GM21737 (cell line): ENCODE results near the gene CDC34.
"Not testable (repeated sequence)": the region's sequence is repeated elsewhere in the genome, so short reads cannot be mapped to it uniquely, and the experiment has no call there.

Experiments
- ATAC-seq: cut with Tn5 transposase; IDR thresholded peaks from one replicate; pipeline ENCODE4 v1.9.1; 2021; ENCODE audit warnings: mild to moderate bottlenecking, moderate library complexity; ENCODE audit not compliant: unreplicated experiment

Gene CDC34

DNA sequence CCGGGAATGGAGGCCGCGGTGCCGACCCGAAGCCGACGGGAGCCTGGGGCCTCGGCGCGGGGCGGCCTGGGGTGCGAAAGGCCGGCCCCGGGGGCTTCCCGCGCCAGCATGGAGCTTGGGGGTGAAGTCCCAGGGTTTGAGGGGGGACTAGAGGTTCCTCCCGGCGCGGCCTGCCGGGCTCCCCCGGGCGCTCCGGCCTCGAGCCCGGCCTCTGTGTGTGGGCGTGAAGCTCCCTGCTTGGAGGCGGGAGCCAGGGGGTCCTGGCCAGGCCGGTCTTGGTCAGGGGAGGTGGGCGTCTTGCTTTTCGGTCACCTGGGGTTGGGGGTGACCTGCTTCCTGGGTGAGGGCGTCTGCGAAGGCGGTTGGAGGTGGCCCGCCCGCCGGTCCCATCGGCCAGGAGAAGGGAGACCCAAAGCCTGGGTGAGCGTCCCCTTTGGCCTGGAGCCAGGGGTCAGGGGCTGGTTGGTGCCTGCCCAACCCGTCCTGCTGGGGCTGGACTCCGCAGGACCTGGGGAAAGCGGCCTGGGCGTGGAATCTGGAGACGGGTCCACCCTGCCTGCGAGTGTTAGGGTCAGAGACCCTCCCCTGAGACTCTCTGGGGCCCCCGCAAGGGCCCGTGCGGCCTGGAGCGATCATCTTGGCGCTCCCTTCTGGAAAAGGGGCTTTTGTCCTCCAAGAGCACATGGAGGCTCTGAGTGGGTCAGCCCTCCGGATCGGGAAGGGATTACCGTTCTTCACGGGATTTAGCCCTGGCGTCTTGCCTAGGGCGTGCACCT lies 41.4 kb downstream of the CDC34 start:
- peak; percentile 2 for ATAC-seq

DNA sequence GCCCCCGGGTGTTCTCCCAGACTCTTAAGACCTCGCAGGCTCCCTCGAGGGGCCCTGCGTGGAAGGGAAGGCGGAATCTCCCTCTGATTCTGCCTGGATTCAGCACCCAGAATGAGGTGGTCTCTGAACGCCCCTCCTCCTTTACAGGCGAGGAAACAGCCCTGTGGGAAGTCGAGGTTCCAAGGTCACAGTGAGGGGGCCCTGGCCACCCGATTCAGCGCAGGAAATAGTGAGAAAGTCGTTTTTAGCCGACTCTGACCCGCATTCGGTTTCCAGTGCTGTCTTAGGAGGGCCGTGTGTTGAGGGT lies 41.9 kb downstream of the CDC34 start:
- no peak for ATAC-seq

GRCh38 chr19:574658-575526 lies 43.3 kb downstream of the CDC34 start:
- no peak for ATAC-seq

DNA sequence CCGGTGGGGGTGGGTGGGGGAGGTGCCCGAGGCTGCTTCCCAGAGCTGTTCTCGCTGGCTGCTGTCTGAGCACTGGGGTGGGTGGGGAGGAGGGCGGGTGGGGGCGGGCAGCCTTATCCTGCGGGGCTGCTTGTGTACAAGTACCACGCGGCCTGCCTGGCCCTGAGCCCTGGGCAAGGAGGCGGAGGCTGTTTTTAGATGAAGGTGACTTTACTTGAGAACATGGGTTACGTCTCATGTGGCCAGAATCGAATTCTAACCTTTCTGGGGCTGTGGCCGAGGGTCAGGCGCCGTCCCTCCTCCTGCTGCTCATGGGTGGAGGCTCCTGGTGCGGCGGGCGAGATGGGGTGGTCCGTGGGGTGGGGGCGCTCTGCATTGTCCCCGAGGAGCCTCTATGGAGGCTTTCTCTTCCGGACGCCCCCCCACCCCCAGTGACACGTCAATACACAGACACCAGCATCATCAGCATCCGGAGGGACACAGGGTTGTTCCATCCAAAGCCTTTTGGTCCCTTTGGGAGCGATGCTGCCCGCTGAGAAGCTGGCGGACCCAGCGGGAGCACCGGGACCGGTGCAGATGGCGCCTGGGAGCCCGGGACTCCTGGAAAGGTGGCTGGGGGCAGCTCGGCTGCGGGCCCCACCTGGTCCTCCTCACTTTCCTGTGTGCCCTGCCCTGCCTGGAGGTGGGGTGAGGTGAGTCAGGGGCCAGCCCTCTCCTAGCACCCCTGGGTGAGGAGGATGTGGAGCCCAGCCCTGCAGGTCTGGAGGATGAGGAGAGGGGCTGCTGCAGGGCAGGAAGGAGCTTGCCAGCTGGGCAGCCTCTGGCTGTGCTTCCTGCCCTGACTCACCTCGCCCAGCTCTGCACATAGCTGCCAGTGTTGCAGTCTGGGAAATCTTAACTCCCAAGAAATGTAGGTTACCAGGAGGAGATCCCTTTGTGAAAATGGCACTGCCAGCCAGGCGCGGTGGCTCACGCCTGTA lies 44.3 kb downstream of the CDC34 start:
- no peak for ATAC-seq

DNA sequence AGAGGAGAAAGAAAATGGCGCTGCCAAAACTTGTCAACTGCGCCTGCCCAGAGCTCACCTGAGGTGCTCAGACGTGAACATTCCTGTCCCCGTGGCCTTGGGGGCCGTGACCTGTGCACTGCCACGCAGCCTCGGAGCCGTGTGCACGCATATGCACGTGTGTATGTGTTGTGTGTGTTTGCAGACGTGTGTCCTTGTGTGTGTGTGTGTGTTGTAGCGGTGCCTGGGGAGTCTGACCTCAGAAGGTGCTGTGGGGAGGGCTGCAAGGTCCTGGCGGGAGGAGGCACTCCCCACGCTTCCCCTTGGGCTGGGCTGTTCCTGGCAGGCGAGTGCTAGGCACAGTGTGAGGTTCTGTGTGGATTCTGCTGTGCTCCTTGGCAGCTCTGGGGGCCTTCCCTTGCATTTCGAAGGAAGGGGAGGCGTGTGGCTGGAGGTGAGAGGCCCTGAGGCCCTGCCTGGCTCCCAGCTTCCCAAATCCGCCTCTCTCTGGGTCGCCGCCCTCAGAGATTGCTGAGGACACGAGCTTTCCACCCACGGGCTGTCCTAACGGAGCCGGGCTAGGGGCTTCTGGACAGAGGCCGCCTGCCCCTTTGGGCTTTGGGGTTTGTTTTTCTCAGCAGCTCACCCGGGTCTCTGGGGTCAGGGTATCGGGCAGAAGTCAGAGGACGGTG lies 45.3 kb downstream of the CDC34 start:
- no peak for ATAC-seq

DNA sequence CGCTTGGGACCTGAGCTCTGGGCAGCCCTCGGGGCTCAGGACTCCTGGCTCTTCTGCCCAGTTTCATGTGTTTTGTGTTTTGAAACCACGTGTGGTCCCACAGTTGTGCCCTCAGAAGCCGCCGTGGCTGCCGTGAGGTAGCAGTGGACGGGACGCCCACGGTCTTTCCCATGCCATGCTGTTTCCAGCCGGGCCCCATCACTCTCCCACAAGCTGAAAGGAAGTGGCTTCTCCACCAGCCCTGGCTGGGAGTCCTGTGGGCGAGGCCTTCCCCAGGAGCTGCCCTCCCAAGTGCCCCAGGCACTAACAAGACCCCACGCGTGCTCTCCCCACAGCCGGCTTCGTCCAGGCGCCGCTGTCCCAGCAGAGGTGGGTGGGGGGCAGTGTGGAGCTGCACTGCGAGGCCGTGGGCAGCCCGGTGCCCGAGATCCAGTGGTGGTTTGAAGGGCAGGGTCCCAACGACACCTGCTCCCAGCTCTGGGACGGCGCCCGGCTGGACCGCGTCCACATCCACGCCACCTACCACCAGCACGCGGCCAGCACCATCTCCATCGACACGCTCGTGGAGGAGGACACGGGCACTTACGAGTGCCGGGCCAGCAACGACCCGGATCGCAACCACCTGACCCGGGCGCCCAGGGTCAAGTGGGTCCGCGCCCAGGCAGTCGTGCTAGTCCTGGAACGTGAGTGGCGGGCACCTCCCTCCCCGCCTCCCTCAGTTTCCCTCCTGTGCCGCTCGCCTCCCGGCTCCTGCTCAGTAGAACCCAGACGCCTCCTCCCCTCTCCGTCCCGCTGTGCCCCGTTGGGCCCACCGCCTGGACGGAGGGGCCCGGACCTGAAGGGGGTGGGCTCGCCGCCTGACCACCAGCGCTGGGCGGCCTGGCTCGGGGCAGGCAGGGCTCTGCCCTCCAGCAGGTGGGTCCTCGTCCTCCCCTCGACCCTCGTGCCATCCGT lies 46.2 kb downstream of the CDC34 start:
- no peak for ATAC-seq

- ATAC-seq: no peak
Measured at GRCh38 chr19:579111-579841, 47.7 kb downstream of the CDC34 start.

GRCh38 chr19:579842-580155 lies 48.2 kb downstream of the CDC34 start:
- ATAC-seq: no peak

GRCh38 chr19:580274-580835 lies 48.8 kb downstream of the CDC34 start:
- ATAC-seq: no peak

- ATAC-seq: no peak
Measured at GRCh38 chr19:581399-582111, 50.0 kb downstream of the CDC34 start.

DNA sequence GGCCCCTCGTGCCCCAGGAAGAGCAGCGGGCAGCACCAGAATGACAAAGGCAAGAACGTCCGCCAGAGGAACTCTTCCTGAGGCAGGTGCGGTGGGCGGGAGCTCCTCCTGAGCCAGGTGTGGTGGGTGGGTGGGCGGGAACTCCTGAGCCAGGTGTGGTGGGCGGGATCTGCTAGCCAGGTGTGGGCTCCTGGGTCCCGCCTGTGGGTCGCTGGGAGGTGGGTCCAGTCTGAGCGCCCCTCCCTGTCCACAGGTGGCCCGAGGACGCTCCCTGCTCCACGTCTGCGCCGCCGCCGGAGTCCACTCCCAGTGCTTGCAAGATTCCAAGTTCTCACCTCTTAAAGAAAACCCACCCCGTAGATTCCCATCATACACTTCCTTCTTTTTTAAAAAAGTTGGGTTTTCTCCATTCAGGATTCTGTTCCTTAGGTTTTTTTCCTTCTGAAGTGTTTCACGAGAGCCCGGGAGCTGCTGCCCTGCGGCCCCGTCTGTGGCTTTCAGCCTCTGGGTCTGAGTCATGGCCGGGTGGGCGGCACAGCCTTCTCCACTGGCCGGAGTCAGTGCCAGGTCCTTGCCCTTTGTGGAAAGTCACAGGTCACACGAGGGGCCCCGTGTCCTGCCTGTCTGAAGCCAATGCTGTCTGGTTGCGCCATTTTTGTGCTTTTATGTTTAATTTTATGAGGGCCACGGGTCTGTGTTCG lies 51.1 kb downstream of the CDC34 start:
- no peak for ATAC-seq

- ATAC-seq: no peak
Measured at GRCh38 chr19:583198-583967, 51.8 kb downstream of the CDC34 start.

GRCh38 chr19:583968-584239 lies 52.3 kb downstream of the CDC34 start:
- no peak for ATAC-seq

GRCh38 chr19:584240-585001 lies 52.9 kb downstream of the CDC34 start:
- ATAC-seq: no peak

- not testable (repeated sequence) for ATAC-seq
Measured at GRCh38 chr19:585146-585545, 53.6 kb downstream of the CDC34 start.

GRCh38 chr19:585551-586110 lies 54.1 kb downstream of the CDC34 start:
- no peak for ATAC-seq
